Measurements from ENCODE around the gene MGAT2. TPM values are rescaled to one million over a fixed set of nuclear protein-coding genes. Genes with fewer than 3 reads are reported as not detected.
"Not testable (repeated sequence)": the region's sequence is repeated elsewhere in the genome, so short reads cannot be mapped to it uniquely, and the experiment has no call there.

Gene MGAT2
- total RNA-seq (2014; rRNA removed; shearing (Covaris generic)), result 33.9 and 39.0 TPM in 2 replicates
- polyA plus RNA-seq (2015; cell fraction: cytosol; rRNA removed), result 27.4 and 35.2 TPM in 2 replicates
- 5.5 and 7.9 TPM in 2 replicates for polyA plus RNA-seq (2015; cell fraction: nucleus; rRNA removed)

DNA sequence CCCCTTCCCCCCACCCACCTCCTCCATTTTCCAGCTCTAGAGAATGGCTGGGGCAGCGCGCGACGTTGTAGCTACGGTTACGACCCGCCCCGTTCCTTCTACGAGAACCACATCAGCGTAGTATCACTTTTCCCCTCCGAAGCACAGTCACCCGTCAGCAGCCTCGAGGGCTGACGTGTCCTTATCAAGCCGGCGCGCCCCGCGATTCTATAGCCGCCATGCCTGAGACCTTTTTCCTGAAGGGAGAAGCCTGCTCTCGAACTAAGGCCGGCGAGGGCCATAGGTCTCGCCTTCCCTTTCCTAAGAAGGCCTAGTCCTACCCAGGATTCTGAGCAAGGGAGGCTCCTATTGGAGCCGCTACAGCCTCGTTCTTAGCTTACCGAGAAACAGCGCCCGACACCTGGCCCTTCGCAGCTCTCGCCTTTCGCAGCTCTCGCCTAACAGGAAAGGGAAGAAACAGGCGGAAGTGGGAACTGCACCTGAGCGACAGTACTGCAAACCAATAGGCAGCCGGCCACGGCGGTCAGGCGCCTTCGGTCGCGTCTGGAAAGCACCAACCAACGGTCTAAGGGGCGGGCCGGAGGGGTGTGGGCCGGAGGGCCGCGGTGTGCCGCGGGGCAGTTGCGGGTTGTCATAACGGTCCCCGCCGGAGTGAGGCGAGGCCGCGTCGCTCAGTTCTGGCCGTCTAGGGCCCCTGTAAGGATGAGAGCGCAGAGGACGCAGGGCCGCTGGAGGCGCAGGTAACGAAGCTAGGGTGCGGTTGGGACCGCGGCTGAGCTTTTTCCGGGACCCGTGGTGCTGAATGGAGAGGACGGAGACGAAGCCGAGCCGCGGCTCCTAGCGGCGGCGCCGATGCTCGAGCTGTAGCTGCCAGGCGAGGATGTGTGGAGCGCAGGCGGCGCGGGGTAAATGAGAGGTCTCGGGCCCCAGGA lies at the start of gene MGAT2, which contains the start of gene RPL36AL:
Gene MGAT2 (plus strand): TSS at position 618 of the 932 bp plus-strand sequence. CDS start 470 bp downstream, outside the sequence.
Gene RPL36AL (minus strand): TSS at position 445 of the 932 bp plus-strand sequence. CDS start 1,522 bp downstream, outside the sequence.
- peak; percentile 96 for DNase-seq (ENCODE audit: low read depth, low spot score)
- in situ Hi-C loops (cut with HindIII; ENCODE audit: low pct_unique_long_range_greater_than_20kb, low sequenced_read_pairs), result no loop called here

DNA sequence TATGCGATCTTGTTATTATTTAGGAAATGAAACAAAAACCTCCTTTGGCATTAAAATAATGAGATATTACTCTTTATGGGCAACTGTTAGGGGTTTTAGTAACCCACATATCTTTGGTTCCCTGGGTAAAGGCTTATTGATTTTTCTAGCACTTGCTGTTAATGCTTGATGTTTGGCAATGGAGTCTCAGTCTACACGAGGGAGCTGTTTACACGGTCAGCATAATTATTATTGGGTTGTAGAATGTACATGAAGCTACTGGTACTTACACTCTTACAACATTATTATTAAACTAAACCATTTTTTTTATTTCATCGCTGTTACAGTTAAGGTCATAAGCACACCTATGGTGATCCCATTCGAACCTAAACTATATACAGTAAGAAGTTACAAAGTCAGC lies 46.6 kb upstream of the MGAT2 start:
- in situ Hi-C loops (cut with HindIII; ENCODE audit: low pct_unique_long_range_greater_than_20kb, low sequenced_read_pairs), result no loop called here
- no peak for DNase-seq (ENCODE audit: low read depth, low spot score)

DNA sequence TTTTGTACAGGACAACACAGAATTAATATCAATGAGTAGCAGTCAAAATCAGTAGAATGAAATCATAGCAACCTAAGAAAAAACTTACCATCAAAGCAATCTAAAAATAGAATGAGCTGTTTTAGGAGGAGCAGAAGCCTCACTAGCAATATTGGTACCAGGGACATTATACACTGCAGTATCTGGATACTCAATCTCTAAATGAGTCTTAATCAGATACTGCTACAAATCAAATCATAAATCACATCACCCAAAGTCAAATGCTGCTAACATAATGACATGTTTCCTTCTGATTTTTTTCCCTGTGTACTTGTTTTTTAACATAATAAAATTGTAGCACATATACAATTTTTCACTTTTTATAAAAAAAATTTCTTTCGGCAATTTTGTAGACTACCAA lies 42.5 kb upstream of the MGAT2 start:
- in situ Hi-C loops (cut with HindIII; ENCODE audit: low pct_unique_long_range_greater_than_20kb, low sequenced_read_pairs), result no loop called here
- no peak for DNase-seq (ENCODE audit: low read depth, low spot score)

DNA sequence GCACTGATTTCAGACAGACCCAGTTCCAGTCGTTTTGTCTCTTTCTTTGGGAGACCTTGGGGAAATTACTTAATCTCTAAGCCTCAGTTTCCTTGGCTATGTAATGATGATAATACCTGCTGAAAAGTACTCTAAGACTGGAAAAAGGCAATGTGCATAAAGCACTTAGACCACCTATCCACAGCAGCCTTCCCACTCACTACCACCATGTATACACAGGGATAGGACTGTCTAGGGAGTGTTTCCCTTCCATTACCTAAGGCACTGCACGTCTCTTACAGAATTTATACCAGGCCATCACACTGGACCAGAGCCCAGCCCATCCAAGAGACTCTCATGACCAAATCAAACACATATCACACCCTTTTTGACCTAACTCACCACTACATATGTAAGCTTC lies 40.8 kb upstream of the MGAT2 start:
- in situ Hi-C loops (cut with HindIII; ENCODE audit: low pct_unique_long_range_greater_than_20kb, low sequenced_read_pairs), result no loop called here
- DNase-seq (ENCODE audit: low read depth, low spot score), result no peak

DNA sequence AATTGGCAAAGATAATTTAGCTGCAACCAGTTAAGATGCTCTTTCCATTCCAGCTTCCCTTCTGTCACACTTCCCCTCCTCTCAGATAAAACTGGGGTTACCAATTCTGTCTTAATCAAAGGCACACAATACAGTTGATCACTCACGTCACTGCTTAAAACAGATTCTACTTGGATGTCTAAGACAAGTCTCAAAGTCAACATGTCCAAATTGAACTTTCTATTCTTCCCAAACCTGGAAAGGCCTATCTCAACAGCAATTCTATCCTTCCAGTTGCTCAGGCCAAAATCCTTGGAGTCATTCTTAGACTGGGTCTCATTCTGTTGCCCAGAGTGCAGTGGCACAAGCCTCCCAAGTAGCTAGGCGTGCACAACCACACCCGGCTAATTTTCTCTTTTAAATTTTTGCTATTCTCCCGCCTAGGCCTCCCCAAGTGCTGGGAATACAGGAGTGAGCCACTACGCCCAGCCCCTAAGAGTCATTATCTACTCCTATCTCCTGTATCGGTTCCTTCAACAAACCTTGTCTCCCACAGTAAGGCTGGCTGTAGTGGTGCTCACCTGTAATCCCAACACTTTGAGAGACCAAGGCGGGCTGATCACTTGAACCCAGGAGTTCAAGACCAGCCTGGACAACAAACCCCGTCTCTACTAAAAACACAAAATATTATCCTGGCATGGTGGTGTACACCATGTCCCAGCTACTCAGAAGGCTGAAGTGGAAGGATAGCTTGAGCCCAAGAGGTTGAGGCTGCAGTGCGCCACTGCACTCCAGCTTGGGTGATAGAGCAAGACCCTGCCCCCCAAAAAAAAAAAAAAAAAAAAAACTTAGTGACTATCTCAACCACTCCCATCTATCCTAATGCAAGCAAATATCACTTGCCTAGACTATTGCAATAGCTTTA lies 39.1 kb upstream of the MGAT2 start:
- in situ Hi-C loops (cut with HindIII; ENCODE audit: low pct_unique_long_range_greater_than_20kb, low sequenced_read_pairs), result no loop called here
- DNase-seq (ENCODE audit: low read depth, low spot score), result no peak

DNA sequence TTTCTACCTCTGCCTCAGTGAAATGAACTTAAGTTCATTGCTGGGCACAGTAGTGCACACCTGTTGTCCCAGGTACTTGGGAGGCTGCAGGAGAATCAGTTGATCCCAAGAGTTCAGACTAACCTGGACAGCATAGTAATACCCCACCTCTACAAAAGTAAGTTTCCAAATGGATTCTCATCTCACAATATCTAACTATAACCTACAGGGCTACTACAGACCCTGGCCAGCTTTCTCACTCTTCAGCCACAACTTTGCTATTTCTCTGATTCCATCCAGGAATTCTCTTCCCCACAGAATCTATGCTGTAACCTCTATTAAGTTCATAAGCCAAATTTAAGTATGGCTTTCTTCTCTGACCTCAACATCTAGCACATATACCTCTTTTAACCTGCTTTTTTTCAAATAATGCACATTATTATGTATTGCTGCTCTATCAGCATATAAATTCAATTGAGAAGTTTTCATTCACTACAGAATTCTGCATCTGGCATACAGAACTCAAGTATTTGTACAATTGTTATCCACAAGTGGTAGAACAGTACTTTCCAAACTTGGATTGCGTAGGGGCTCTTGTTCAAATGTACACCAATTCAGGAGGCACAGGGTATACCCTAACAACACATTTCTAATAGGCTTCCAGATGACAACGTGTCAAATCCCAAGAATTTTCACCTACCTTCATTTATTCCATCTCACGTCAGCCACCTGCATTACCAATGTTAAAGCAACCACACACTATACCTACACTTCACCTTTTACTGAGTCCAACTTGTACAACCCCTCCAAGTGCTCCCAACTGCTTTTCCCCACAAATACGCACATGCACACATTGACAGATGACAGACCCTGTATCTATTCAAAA lies 38.3 kb upstream of the MGAT2 start:
- DNase-seq (ENCODE audit: low read depth, low spot score), result no peak
- in situ Hi-C loops (cut with HindIII; ENCODE audit: low pct_unique_long_range_greater_than_20kb, low sequenced_read_pairs), result no loop called here

DNA sequence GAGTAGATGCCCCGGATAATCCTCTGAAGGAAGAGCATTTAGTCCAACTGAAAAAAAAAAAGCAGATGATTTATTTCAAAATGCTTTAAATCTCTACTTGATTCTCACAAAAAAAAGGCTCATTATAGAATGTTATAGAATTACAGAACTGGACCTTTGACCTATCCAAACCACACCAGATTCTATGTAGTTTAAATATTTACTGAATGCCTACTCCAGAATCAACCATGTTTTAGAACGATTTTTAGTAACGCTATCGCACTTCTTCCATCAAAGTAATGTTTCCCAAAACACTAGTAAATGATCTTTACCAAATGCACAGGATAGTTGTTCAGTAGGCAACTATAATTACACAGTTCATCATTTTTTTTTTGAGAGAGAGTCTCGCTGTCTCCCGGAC lies 37.0 kb upstream of the MGAT2 start:
- in situ Hi-C loops (cut with HindIII; ENCODE audit: low pct_unique_long_range_greater_than_20kb, low sequenced_read_pairs), result no loop called here
- DNase-seq (ENCODE audit: low read depth, low spot score), result no peak

DNA sequence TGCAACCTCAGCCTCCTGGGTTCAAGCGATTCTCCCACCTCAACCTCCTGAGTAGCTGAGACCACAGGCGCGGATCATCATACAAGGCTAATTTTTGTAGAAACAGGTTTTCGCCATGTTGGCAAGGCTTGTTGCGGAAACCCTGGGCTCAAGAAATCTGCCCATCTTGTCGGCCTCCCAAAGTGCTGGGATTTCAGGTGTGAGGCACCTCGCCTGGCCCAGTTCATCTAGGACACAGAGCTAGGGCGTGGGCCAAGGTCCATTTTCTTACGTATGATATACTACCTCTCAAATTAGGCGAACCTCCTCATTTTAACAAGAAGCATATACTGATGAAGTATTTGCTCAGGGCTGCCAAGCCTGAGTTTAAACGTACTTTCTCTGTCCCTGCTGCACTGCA lies 36.5 kb upstream of the MGAT2 start:
- DNase-seq (ENCODE audit: low read depth, low spot score), result no peak
- in situ Hi-C loops (cut with HindIII; ENCODE audit: low pct_unique_long_range_greater_than_20kb, low sequenced_read_pairs), result no loop called here

DNA sequence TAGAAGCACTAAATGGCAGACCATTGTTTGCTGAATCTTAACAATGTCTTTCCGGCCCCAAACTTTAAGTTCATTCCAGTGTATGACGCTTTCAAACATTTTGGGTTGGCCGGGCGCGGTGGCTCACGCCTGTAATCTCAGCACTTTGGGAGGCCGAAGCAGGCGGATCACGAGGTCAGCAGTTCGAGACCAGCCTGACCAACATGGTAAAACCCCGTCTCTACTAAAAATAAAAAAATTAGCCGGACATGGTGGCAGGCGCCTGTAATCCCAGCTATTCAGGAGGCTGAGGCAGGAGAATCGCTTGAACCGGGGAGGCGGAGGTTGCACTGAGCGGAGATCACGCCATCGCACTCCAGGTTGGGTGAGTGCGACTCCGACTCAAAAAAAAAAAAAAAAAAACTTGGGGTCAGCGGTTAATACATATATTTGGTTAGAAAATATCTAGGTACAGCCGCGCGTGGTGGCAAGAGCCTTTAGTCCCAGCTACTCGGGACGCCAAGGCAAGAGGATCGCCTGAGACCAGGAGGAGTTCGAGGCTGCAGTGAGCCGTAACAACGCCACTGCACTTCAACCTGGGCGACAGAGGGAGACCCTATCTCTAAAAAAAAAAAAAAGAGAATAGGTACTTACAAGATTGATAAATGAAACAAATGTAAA lies 35.5 kb upstream of the MGAT2 start:
- in situ Hi-C loops (cut with HindIII; ENCODE audit: low pct_unique_long_range_greater_than_20kb, low sequenced_read_pairs), result not testable (repeated sequence)
- DNase-seq (ENCODE audit: low read depth, low spot score), result peak; percentile 37

DNA sequence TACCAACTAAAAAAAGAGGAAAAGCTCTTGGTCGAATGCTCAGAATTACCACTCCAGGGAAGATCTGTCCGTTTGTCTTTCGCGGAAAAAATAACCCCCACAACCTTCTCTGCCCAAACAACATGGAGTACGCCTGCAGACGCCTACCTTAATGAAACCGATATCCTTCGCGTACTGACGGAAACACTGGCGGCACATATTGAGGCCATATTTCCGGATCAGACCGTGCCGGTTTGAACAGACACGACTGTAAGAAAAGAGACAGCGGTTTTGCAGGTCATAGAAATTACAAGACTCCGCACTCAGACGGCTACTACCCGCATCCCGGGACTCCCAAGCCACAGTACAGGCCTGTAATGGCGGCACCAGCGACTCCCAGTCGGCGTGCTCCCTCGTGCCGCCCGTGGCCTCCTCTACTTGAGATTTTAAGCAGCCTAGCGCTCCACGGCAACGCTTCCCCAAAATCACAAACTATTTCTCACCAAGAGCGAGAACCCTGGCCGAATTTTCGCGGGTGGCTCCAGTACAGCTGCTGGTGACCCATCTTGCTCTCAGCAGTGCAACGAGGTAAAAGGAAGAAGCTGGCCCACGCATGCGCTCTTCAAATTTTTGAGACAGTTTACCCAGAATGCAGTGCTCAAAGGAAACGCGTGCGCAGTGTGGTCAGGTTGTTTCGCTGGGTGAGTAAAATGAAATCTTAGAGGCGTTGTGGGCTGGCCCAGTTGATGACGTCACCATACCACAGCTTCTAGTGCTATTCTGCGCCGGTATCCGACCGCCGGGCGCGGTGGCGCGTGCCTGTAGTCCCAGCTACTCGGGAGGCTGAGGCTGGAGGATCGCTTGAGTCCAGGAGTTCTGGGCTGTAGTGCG lies 34.6 kb upstream of the MGAT2 start, which contains the start of gene RPS29:
Gene RPS29 (minus strand): TSS at position 578 of the 870 bp plus-strand sequence. CDS start 34 bp downstream, at position 544.
- in situ Hi-C loops (cut with HindIII; ENCODE audit: low pct_unique_long_range_greater_than_20kb, low sequenced_read_pairs), result no loop called here

DNA sequence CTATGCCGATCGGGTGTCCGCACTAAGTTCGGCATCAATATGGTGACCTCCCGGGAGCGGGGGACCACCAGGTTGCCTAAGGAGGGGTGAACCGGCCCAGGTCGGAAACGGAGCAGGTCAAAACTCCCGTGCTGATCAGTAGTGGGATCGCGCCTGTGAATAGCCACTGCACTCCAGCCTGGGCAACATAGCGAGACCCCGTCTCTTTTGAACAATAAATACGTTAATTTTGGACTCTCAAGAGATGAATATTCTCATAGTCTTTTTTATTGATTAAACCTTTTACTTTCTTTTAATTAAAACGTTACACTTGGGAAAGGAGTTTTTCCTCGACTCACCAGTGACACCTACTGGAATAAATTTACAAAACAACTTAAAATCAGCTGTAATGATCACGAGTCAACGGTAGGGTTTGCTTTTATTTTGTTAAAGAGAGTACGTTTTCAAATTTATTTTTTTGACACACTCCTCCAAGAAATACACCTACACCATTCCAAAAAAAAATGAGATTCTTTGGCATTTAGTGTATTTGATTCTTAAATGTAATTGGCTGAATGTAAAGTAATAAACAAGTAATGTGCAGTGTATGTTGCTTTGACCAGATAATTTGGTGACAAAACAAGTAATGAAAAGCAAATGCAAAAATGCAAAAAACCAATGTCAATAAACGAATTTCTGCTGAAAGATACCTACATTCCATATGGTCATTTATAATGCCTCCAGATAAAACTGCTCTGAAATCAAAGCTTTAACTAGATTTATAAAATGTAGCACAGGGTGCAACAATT lies 33.7 kb upstream of the MGAT2 start:
- in situ Hi-C loops (cut with HindIII; ENCODE audit: low pct_unique_long_range_greater_than_20kb, low sequenced_read_pairs), result no loop called here
- DNase-seq (ENCODE audit: low read depth, low spot score), result peak; percentile 78

More for the DNA sequence above, 34.6 kb upstream of the MGAT2 start, which contains the start of gene RPS29:
- DNase-seq (ENCODE audit: low read depth, low spot score), result peak; percentile 99

DNA sequence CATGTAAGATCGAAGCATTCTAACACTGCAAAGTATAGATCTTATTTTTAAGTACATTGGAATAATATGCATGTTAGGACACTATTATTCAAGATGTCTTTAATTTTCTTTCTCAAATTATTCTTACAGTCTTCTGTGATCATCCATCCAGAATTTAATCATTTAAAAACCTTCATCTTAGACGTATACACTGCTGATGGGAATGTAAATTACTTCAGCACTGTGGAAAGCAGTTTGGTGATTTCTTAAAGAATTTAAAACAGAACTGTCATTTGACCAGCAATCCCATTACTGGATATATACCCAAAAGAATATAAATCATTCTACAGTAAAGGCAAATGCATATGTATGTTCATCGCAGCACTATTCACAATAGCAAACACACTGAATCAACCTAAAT lies 31.2 kb upstream of the MGAT2 start:
- in situ Hi-C loops (cut with HindIII; ENCODE audit: low pct_unique_long_range_greater_than_20kb, low sequenced_read_pairs), result no loop called here
- DNase-seq (ENCODE audit: low read depth, low spot score), result no peak

DNA sequence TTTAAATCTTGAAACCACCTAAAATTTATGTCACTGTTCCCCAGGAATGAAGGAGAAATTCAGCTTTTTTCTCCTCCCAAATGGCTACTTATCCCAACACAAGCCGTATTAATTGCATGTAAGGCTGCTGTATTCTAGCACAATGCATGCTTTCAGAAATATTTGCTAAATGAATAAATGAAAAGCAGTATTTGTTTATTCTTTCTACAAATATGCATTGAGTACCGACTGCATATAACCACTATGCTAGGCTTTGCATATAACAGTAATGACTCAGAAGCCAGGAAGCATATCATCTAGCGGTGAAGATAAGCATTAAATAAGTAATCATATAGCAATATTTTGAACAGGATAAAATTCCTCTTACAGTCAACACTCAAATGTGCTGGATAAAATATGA lies 27.6 kb upstream of the MGAT2 start:
- DNase-seq (ENCODE audit: low read depth, low spot score), result peak; percentile 67
- in situ Hi-C loops (cut with HindIII; ENCODE audit: low pct_unique_long_range_greater_than_20kb, low sequenced_read_pairs), result no loop called here

DNA sequence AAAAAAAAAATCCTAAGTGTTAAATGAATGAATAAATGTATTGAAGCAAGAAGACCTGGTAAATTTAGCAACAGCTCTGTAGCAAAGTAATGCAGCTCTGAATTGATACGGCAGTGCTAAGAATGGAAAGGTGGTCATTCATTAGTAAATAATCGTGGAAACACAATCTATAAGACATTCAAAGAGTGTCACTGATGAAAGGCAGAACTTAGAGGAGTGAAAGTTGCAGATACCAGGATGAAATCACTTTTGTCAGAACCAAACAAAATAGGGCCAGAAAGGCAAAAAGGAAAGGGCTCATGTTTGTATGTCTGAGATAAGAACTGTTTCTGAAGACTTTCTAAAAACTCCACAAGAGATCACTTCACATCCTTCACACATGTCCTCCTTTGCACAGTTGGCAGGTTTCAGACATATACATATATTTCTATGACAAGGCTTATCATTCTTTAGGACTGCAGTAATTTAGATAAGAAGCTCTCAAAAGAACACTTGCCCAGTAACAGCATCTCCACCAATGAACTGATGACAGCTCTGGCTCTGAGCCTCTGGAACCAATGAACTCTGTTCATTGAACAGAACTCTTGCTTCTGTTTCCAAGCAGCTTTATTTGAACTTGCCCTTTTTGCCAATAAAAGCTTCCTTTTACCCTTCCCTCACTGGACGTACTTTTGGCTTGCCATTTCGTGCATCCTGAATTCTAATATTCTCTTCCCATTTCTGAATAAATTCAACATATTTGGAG lies 26.1 kb upstream of the MGAT2 start:
- peak; percentile 78 for DNase-seq (ENCODE audit: low read depth, low spot score)
- in situ Hi-C loops (cut with HindIII; ENCODE audit: low pct_unique_long_range_greater_than_20kb, low sequenced_read_pairs), result no loop called here

DNA sequence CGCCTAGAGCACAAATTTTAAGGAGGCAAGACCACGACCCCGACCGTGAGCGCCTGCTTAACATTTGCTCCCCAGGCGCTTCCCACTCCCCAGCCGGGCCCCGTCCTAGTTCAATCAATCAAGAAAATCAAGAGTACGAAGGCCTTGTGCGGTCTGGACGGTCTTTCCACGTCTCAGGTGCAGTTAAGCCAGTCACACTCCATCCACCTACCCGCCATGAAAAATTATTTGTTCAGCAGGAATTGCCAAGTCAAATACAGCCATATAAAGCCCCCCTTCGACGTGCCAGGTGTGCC lies 22.5 kb upstream of the MGAT2 start:
- in situ Hi-C loops (cut with HindIII; ENCODE audit: low pct_unique_long_range_greater_than_20kb, low sequenced_read_pairs), result no loop called here
- no peak for DNase-seq (ENCODE audit: low read depth, low spot score)
